Measurements from ENCODE around the gene SPAG9. TPM values are rescaled to one million over a fixed set of nuclear protein-coding genes. Genes with fewer than 3 reads are reported as not detected.

Gene SPAG9
- total and polyA plus RNA-seq, 2 of the 8 experiments (the other 6 are each of a cell fraction or from before 2014, with no cell fraction given), result 9.8 to 63.8 TPM

DNA sequence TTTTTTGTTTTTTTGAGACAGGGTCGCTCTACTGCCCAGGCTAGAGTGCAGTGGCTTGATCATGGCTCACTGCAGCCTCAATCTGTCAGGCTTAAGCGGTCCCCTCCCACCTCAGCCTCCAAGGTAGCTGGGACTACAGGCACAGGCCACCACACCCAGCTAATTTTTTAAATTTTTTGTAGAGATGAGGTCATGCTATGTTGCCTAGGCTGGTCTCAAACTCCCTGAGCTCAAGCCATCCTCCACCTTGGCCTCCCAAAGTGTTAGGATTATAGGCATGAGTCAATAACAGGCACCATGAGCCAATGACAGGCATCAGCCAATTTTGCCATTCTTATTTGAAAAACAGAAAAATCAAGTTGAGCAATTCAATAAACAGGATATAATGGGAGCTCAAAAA is 125.0 kb downstream of the SPAG9 start:
- FAIRE-seq, result no peak
- no peak for DNase-seq (ENCODE audit: low read depth in 1 of 2, low spot score in 2 of 2)
- H3K9me3 ChIP-seq (ENCODE audit: insufficient read depth in 2 of 2, low read depth in 1 of 2, low read length in 1 of 2), result no peaks in the 10 kb centered on the region
- H3K4me1 ChIP-seq (replicated peaks in 1 of 4; ENCODE audit: control insufficient read depth in 3 of 4, insufficient read depth in 4 of 4, low read length in 3 of 4), result no peaks in the 10 kb centered on the region
- H3K27me3 ChIP-seq (replicated peaks in 1 of 4; ENCODE audit: control insufficient read depth in 3 of 4, extremely low read depth in 1 of 4, insufficient read depth in 3 of 4, low read length in 3 of 4), result no peaks in the 10 kb centered on the region
- no peak overlapping the region for H4K91ac ChIP-seq (replicated peaks; ENCODE audit: insufficient read length, low read length)
- no peak overlapping the region for H3K4me3 ChIP-seq (ENCODE audit: extremely low read depth in 1 of 4, insufficient read depth in 2 of 4, low read depth in 3 of 4, low read length in 4 of 4)
- no peak overlapping the region for H4K8ac ChIP-seq (ENCODE audit: extremely low read depth, insufficient read depth, low read length)
- H3K27ac ChIP-seq (ENCODE audit: low read depth, low read length), result no peak overlapping the region
- H3K79me1 ChIP-seq (ENCODE audit: low read depth, low read length), result no peaks in the 10 kb centered on the region
- no peak overlapping the region for H3K9ac ChIP-seq (replicated peaks in 1 of 4; ENCODE audit: extremely low read depth in 1 of 4, low read depth in 3 of 4, low read length in 3 of 4)
- no peak overlapping the region for H4K5ac ChIP-seq (ENCODE audit: insufficient read length, low read depth, low read length)
- H3K23me2 ChIP-seq (ENCODE audit: low read depth, low read length), result no peaks in the 10 kb centered on the region
- H2AK5ac ChIP-seq (ENCODE audit: low read depth, low read length), result no peak overlapping the region
- no peak overlapping the region for H3K4me2 ChIP-seq (ENCODE audit: insufficient read depth in 1 of 2, low read depth in 2 of 2, low read length in 2 of 2)
- no peak overlapping the region for H3K56ac ChIP-seq (replicated peaks; ENCODE audit: insufficient read length, low read depth, low read length)
- H2AFZ ChIP-seq (ENCODE audit: low read length), result no peak overlapping the region
- H2BK15ac ChIP-seq (ENCODE audit: low read length), result no peak overlapping the region
- H3K79me2 ChIP-seq (ENCODE audit: control insufficient read depth in 1 of 2, insufficient read depth in 2 of 2, low read length in 2 of 2), result no peaks in the 10 kb centered on the region
- peaks cover 0 to 2% of the 10 kb centered on the region in 2 experiments for H4K20me1 ChIP-seq (replicated peaks in 1 of 2; ENCODE audit: control insufficient read depth in 1 of 2, insufficient read depth in 2 of 2, low read length in 2 of 2)
- no peak overlapping the region for H3K4ac ChIP-seq (replicated peaks; ENCODE audit: insufficient read length, low read depth, low read length)
- no peak for TF ChIP-seq SIRT6 (IDR thresholded peaks at IDR 0.05; ENCODE audit: low read length)
- no peak for TF ChIP-seq EGR1 (IDR thresholded peaks at IDR 0.05; ENCODE audit: borderline replicate concordance, low read depth, low read length)
- no peak for TF ChIP-seq SP1 (IDR thresholded peaks at IDR 0.05; ENCODE audit: low read depth, low read length)
- TF ChIP-seq POLR2A (IDR thresholded peaks at IDR 0.05; ENCODE audit: control extremely low read depth in 1 of 2, low read depth in 2 of 2, low read length in 2 of 2), result no peak
- no peak for TF ChIP-seq SIN3A (conservative IDR thresholded peaks at IDR 0.05 in 1 of 2, IDR thresholded peaks at IDR 0.05 in 1 of 2; ENCODE audit: low read depth in 1 of 2, low read length in 2 of 2)
- no peak for TF ChIP-seq RAD21 (IDR thresholded peaks at IDR 0.05 in 1 of 2, conservative IDR thresholded peaks at IDR 0.05 in 1 of 2; ENCODE audit: low read depth in 2 of 2, low read length in 2 of 2)
- TF ChIP-seq, protein P1, sequence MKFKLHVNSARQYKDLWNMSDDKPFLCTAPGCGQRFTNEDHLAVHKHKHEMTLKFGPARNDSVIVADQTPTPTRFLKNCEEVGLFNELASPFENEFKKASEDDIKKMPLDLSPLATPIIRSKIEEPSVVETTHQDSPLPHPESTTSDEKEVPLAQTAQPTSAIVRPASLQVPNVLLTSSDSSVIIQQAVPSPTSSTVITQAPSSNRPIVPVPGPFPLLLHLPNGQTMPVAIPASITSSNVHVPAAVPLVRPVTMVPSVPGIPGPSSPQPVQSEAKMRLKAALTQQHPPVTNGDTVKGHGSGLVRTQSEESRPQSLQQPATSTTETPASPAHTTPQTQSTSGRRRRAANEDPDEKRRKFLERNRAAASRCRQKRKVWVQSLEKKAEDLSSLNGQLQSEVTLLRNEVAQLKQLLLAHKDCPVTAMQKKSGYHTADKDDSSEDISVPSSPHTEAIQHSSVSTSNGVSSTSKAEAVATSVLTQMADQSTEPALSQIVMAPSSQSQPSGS (IDR thresholded peaks at IDR 0.05; ENCODE audit: low read length), result no peak
- TF ChIP-seq PHF8 (conservative IDR thresholded peaks at IDR 0.05; ENCODE audit: low read depth, low read length), result no peak
- TF ChIP-seq TAF1 (IDR thresholded peaks at IDR 0.05; ENCODE audit: low read depth, low read length), result no peak
- TF ChIP-seq POLR2AphosphoS5 (IDR thresholded peaks at IDR 0.05; ENCODE audit: low read depth, low read length), result no peak
- TF ChIP-seq TCF12 (IDR thresholded peaks at IDR 0.05; ENCODE audit: low read depth, low read length), result no peak
- TF ChIP-seq TBP (IDR thresholded peaks at IDR 0.05; ENCODE audit: low read depth, low read length), result no peak
- no peak for TF ChIP-seq TAF7 (optimal IDR thresholded peaks at IDR 0.05; ENCODE audit: borderline replicate concordance, low read depth, low read length)
- TF ChIP-seq KDM5A (IDR thresholded peaks at IDR 0.05; ENCODE audit: low read length), result no peak
- POLR2A ChIA-PET (ENCODE audit: partially characterized antibody), result no interaction called here
- H3K18ac ChIP-seq (ENCODE audit: extremely low read depth, low read length), result no peak overlapping the region
- H3K36me3 ChIP-seq (ENCODE audit: control insufficient read depth in 2 of 4, insufficient read depth in 4 of 4, low read length in 3 of 4), result peaks cover 24 to 72% (median 54%) of the 10 kb centered on the region in 4 experiments; a peak in 7 of 8 replicates
- H3K14ac ChIP-seq (ENCODE audit: insufficient read length), result no peak overlapping the region
- CTCF ChIA-PET (ENCODE audit: partially characterized antibody), result interaction anchor here (0.9 to 12.1 kb wide), 7 partner anchors 9 to 157 kb away, joined by 3 to 147 read pairs (median 3); no protein-coding TSS in a partner anchor
- no peak overlapping the region for H3K23ac ChIP-seq (ENCODE audit: insufficient read length)
- H2BK120ac ChIP-seq (replicated peaks; ENCODE audit: low read depth, low read length), result no peak overlapping the region
- no peak overlapping the region for H2BK5ac ChIP-seq (ENCODE audit: low read depth, low read length)
- WGBS, 2 experiments (ENCODE audit: extremely low coverage in 1 of 2, insufficient coverage in 1 of 2, insufficient read length in 1 of 2, insufficient replicate concordance in 2 of 2, low coverage in 1 of 2, low lambda C conversion rate in 2 of 2, missing lambda C conversion rate in 1 of 2), result 96% methylated on average over 2 of the region's 2 CpGs; no CpG with 5 or more reads in 1 of the 2 experiments
- no peak overlapping the region for H2BK12ac ChIP-seq (ENCODE audit: low read depth, low read length)
- H2BK20ac ChIP-seq (ENCODE audit: low read length), result no peak overlapping the region

All from H1 (cell line).